HG03196 (cell line): Measurements from ENCODE around the gene OCA2.
"Not testable (repeated sequence)": the region's sequence is repeated elsewhere in the genome, so short reads cannot be mapped to it uniquely, and the experiment has no call there.

Experiments used
- ATAC-seq: cut with Tn5 transposase; IDR thresholded peaks from one replicate; pipeline ENCODE4 v1.9.1; 2021; ENCODE audit not compliant: unreplicated experiment

The OCA2 gene

DNA sequence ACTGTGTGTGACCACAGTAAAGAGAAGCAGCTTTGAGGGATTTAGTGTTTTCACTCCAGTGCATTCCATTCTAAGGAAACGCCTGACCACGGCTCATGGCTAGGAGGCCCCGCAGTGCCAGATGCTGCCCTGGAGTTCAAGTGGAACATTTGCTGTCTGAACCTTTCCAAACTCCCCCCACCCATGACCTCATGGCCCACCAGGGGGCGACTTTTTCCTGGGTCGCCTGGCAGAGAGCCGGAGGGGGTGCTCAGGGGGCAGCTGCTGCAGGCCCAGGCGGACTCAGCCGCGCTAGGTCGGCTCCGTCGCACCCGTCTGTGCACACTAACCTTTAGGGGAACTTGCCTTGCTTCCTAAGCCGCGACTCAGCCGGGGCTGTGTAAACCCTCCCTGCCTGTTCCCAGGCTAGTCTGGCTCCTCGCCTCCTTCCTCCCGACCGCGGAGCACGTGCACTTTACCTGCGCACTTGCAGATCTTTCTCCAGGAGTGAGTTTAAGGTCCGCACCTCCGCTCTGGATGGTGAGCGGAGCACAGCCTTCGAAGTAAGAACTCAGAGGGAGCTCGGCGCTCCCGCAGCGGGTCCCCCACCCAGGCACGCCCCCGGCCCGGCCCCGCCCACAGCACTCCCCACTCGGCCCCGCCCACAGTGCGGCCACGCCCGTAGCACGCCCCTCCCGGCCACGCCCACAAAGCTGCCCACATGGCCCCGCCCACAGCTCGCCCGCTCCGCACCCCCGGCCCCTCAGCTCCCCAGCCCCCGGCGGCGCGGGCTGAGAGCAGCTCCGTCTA lies at the start of gene OCA2:
Gene OCA2 (minus strand): TSS at position 550 of the 789 bp plus-strand sequence. CDS start 17,441 bp downstream, outside the sequence.
- no peak for ATAC-seq

- no peak for ATAC-seq
Observed at GRCh38 chr15:28147801-28148200, 48.7 kb upstream of the OCA2 start.

DNA sequence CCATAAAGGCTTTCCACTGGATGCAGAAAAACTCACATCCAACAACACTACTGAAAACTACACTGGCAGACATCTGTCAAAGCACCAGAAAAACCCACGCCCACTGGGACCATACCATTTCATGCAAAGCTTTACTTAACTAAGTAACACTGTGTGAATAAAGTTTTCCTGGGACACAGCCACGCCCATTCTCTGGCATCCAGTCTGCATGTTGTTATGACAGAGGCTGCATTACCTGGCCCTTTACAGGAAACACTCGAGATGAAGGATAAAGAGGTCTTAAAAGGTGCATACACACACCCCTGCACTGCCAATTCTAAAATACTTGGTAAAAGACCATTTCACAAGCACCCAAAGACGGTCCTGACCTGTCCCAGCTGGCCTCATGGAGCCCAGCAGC lies 46.3 kb upstream of the OCA2 start:
- not testable (repeated sequence) for ATAC-seq

DNA sequence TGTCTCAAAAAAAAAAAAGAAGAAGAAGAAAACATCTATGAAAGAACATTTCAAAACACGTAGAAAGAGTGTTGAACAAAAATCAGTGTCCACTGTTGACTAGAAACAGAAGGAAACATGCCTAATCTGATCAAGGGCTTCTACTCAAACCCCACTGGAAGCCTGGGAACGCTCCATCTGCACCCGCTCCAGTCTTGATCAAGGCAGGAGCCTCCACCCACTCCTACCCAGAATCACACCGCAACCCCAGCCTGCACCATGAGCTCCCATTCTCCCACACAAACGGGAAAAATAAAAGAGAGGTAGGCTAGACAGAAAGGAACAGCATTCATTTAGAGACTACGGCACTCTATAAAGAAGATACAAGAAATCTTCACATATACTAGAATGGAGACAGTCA lies 40.9 kb upstream of the OCA2 start:
- ATAC-seq = no peak

DNA sequence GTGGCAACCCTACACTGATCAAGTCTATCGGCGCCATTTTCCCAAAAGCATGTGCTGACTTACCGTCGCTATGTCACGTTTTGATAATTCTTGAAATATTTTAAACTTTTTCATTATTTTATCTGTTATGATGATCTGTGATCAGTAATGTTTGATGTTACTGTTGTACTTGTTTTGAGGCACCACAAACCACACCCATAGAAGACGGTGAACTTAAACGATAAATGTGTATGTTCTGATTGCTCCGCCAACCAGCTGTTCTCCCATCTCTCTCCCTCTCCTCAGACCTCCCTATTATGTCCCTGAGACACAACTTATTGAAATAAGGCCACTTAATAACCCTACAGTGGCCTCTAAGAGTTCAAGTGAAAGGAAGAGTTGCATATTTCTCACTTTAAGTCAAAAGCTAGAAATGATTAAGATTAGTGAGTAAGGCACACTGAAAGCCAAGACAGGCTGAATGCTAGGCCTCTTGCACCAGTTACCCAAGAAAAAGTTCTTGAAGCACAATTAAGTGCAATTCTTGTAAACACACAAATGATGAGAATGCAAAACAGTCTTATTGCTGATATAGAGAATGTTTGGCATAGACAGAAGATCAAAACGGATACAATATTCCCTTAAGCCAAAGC lies 38.4 kb upstream of the OCA2 start:
- ATAC-seq = not testable (repeated sequence)

DNA sequence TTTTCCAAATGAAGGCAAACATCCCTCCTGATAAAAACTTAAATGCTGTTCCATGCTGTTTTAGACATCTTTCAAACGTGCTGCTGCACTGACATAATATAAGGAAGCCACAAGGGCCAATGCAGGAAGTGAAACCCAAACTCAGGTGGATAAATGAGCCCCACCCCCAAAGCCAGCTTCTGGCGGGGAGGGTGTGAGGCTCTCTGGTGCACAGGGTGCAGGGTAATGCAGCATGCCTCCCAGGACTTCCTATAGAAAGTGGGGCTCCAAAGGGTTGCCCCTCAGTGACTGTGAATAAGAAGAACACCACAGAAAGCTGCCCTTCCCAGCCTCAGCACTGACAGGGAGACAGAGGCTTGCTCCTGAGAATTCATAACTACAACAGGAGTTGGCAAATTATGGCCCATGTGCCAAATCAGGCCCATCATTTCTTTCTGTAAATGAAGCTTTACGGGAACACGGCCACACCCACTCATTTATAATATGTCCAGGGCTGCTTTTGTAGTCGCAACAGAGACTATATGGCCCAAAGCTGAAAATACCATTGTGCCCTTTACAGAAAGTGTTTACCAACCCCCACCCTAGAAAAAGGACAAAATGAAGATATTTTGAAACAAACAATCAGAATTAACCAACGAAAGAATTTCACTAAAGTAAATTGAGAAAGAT lies 37.3 kb upstream of the OCA2 start:
- peak; percentile 68 for ATAC-seq

DNA sequence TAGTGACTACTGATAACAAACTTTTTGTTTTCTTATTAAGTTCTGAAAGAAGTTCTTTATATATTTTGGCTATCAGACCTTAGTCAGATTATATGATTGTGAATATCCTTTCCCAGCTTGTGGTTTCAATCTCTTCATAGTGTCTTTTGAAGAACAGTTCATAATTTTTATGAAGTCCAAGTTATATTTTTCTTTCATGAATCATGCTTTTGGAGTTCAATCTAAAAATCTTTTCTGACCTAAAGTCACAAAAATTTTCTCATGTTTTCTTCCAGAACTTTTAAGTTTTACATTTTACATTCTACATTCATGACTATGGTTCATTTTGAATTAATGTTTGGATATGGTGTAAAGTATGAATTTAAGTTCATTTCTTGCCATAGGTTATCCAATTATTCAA lies 34.2 kb upstream of the OCA2 start:
- no peak for ATAC-seq

GRCh38 chr15:28132524-28133275 lies 33.6 kb upstream of the OCA2 start:
- ATAC-seq = no peak

DNA sequence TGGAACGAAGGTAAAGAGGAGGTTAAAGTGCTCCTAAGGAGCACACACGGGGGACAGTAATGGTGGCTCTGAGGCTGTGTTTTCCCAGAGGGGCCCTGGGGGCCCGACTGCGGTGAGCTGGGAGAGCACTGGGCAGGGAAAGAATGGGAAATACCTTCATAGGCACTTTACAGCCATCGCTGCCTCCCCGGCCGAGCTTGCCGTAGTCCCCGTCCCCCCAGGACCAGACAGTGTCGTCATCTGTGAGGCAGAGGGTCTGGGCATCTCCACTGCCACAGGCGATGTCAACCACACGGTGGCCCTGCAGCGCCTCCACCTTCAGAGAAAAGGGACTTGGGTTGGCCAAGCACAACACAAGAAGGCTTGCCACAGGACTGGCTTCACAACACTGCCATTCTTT lies 32.8 kb upstream of the OCA2 start:
- no peak for ATAC-seq

DNA sequence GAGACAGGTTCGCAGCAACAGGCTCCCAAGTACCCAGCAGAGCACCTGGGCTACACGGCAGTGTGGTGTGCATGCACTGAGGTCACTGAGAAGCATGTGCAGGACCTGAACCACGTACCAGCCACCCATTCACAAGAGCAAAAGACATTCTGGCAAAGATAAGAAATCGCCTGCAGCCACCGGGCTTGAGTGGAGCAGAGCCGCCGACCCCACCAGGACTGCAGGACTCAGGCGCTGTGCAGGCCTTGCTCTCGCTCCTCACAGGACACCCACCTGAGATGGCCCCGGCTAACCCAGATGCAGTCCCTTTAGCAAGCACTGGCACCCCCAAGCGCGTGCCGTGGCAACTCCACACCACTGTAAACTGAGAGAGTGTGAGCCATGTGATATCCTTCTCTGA lies 32.3 kb upstream of the OCA2 start:
- ATAC-seq = no peak

DNA sequence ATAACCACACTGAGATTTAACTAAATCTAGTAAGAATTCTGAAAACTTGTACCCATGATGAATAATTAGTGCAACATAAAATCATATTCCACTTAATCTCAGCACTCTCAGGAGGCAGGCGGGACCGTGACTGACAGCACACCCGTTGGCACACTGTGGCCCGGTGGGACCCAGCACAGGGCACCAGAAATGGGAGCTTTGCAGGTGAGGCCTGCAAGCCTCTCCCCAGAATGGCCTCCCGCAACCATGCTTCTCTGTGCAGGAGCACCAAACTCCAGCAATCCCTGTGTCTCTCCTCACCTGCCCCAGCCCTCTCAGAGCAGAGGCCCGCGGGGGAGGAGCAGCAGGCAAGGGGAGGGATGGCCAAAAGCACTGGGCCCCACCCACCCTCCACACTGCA lies 31.5 kb upstream of the OCA2 start:
- no peak for ATAC-seq

GRCh38 chr15:28129231-28129848 lies 30.2 kb upstream of the OCA2 start:
- ATAC-seq = no peak

DNA sequence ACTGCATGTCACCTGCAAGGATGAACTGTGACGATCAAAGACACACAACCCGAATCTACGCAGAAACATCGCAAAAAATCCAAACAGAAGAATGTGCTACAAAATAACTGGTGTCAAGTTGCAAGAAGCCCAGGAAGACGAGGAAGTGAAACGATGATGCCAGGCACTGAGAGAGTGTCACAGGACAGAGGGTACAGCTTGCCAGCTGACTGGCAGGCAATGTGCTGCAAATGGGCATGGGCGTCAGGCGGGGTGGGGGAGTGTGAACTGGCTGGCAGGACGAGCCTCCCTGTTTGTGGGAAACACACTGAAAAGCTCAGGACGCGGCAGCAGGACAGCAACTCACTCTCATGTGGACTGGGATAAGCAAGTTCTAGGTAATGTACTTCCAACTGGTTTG lies 28.9 kb upstream of the OCA2 start:
- no peak for ATAC-seq

DNA sequence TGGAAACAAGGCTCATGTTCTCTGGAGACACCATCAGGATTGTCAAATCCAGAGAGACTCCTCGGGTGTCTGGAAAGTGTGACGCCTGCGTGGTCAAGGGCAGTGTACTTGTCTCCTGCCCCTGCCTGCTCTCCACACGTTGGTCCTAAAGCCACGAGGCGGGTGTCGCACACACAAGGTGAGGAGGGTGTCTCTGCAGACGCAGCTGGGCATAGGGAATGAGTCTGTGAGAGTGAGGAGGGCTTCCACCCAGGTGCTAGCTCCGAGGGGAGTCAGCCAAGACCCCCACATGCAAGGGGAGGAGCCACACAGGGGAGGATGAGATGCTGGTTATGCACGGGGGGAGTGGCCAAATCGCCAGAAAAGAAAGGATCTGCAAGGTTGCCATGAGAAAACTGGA lies 27.9 kb upstream of the OCA2 start:
- ATAC-seq = no peak

DNA sequence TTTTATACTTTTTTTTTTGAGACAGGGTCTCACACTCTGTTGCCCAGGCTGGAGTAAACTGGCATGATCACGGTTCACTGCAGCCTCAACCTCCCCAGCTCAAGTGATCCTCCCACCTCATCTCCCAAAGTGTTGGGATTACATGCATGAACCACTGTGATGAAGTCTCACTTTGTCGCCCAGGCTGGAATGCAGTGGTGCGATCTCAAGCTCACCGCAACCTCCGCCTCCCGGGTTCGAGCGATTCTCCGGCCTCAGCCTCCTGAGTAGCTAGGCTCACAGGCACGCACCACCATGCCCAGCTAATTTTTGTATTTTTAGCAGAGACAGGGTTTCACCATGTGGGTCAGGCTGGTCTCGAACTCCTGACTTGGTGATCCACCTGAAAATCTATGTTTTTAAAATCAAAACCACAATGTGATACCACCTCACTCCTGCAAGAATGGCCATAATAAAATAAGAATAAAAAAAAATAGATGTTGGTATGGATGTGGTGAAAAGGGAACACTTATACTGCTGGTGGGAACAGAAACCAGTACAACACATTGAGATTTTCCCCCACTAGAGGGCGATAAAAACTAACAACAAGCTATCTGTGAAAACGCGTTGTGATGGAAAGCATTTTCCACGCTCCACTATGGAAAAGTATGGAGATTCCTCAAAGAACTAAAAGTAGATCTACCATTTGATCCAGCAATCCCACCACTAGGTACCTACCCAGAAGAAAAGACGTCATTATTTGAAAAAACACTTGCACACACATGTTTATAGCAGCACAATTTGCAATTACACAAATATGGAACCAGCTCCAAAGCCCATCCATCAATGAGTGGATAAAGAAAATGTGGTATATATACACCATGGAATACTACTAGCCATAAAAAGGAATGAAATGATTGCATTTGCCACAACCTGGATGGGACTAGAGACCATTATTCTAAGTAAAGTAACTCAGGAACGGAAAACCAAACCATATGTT lies 26.8 kb upstream of the OCA2 start:
- no peak for ATAC-seq

- ATAC-seq = no peak
Observed at GRCh38 chr15:28124841-28125240, 25.7 kb upstream of the OCA2 start.

GRCh38 chr15:28123408-28124023 lies 24.4 kb upstream of the OCA2 start:
- ATAC-seq = no peak

DNA sequence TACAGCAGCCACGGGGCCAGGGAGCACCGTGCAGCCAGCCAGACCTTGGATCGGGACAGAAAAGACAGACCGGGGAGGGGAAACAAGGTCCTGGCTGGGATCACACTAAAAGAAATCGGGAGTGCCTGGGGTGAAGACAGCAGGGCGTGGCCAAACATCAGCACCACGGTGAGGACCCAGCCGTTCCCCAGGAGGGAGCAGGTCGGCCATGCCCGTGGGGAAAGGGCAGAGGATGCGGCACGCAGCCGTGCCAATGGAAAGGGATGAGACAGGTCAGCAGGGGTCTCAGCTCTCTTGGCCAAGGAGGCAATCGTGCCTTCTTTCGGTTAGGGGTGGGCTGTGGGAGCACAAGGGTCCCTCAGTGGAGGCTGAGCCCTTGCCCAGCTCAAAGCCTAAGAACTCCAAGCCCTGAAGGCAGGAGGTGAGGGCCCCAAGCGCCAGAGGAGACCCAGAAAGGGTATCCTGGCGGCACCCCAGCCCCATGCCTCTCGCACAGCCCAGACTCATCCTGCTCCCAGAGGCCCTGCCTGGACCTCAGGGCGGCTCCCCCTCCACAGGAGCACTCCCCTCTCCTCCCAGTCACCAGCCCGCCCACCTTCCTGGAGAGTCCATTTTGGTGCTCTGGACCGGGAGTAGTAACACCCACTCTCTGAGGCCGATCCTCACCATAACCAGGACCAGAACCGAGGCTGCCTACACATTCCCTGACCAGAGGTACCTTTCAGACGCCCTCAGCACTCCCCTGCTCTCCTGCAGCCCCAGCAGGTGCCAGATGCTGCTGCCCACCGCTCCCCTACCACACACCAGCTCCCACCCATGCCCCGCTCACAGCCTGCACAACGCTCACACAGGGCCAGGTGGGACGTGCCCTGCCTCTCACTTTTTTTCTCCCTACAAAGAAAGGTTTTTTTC lies 23.2 kb upstream of the OCA2 start:
- no peak for ATAC-seq
